Ovary (tissue), 9 donors: Measurements from ENCODE around the gene CDH20. TPM values are rescaled to one million over a fixed set of nuclear protein-coding genes. Genes with fewer than 3 reads are reported as not detected.

Experiments
- DNase-seq, 5 donors: peaks; one replicate each; pipeline ENCODE4 v3.0.0-alpha.2; 2019 to 2020
- H3K27ac ChIP-seq, 2 donors: fragments of 200-600 bp; one replicate each; pipeline versions ENCODE4 v1.5.1 to v1.8.0; 2019 to 2022
- H3K27me3 ChIP-seq: fragments of 200-600 bp; one replicate; pipeline ENCODE4 v1.8.0; 2022
- H3K36me3 ChIP-seq: fragments of 200-600 bp; sonication (generic); one replicate; pipeline ENCODE4 v1.5.1; 2019
- H3K4me1 ChIP-seq: one replicate; pipeline ENCODE4 v1.8.1; 2013; ENCODE audit warnings: mild to moderate bottlenecking, moderate library complexity; ENCODE audit not compliant: insufficient read depth
- H3K4me3 ChIP-seq: fragments of 200-600 bp; sonication (generic); one replicate; pipeline ENCODE4 v1.5.1; 2017
- H3K9me3 ChIP-seq, 2 donors: fragments of 200-600 bp in 1 of 2; sonication (generic) in 1 of 2; one replicate each; pipeline versions ENCODE4 v1.5.1 to v1.8.1; 2013 to 2019; ENCODE audit warnings: mild to moderate bottlenecking in 1 of 2, moderate library complexity in 1 of 2
- CTCF ChIP-seq, 3 donors: fragments of 450-650 bp in 2 of 3; fragments of 200-600 bp in 1 of 3; IDR thresholded peaks; one replicate each; pipeline versions ENCODE4 v1.5.1 to v1.8.0; 2016 to 2022; ENCODE audit warnings: antibody characterized with exemption in 3 of 3, mild to moderate bottlenecking in 1 of 3
- EP300 ChIP-seq: sonication (generic); formaldehyde crosslinking; IDR thresholded peaks from one replicate; pipeline ENCODE4 v1.6.1; 2017; ENCODE audit warnings: antibody characterized with exemption
- POLR2A ChIP-seq: fragments of 450-650 bp; IDR thresholded peaks from one replicate; pipeline ENCODE4 v1.6.1; 2017; ENCODE audit warnings: antibody characterized with exemption, mild to moderate bottlenecking, moderate library complexity
- WGBS, 3 donors: extraction: QIAGEN DNeasy Blood & Tissue Kit in 1 of 3; methylation state at CpG; one replicate each; pipeline versions ENCODE4 v1.1.5 to v1.1.7; 2013 to 2017; 5-methylcytosine and 5-hydroxymethylcytosine counted together
- intact Hi-C, 4 donors: fragments of 100-400 bp; cut with DNase I; formaldehyde crosslinking; loops; one replicate each; pipeline versions ENCODE4 v1.11.0 to v1.15.1; 2022 to 2023
- polyA plus RNA-seq, 2 donors: library from polyadenylated mRNA; stranded (reverse); fragments of 200-250 nt in 1 of 2; fragments of 350-450 nt in 1 of 2; fragmentation: Illumina TruSeq in 1 of 2; extraction: RNeasy Lipid Tissue Mini Kit (QIAGEN cat#74804) in 1 of 2; gene quantifications; one replicate each; pipeline ENCODE4 v1.2.3, GENCODE V29; 2013 to 2014
- total RNA-seq, 7 donors: library from RNA; depleted of rRNA in 2 of 7; stranded (reverse); fragments of >200 nt in 2 of 7; fragmentation: NEBNext Ultra II Directional in 3 of 7; extraction: Animal tissue kit (Norgen Biotek cat#: 25700) in 3 of 7; gene quantifications; one replicate each; pipeline versions ENCODE4 v1.1.0 to v1.2.4, GENCODE V29; 2016 to 2023
- donor health status: DM: no; HTN: no; CAD: no; lungs with moderate emphysema.
- donor health status: DM: no; HTN: no; CAD: no.
- donor health status: Bipolar disorder and iron deficiency.
- donor health status: DM: yes; HTN: yes; CAD: no.
- donor health status: DM: no; HTN: no; CAD: no.
- donor health status: DM: yes; HTN: yes; CAD: no.

Gene CDH20
- total and polyA plus RNA-seq, 9 donors = under 0.01 to 0.07 (median 0.04) TPM; not detected in 5

- no peak overlapping the region for H3K4me3 ChIP-seq
- 92 to 95% (median 93%) methylated on average over 4 of the region's 4 CpGs for WGBS, 3 donors
- no peak for DNase-seq
- H3K9me3 ChIP-seq = no peaks in the 10 kb centered on the region
- no peaks in the 10 kb centered on the region for H3K27me3 ChIP-seq
- H3K36me3 ChIP-seq = no peaks in the 10 kb centered on the region
- H3K4me1 ChIP-seq = no peaks in the 10 kb centered on the region
- TF ChIP-seq EP300 = no peak
- TF ChIP-seq POLR2A = no peak
- TF ChIP-seq CTCF (IDR thresholded peaks at IDR 0.05) = no peak
- intact Hi-C loops = no loop called here
- no peak overlapping the region for H3K27ac ChIP-seq
Measured at GRCh38 chr18:61572084-61572655, 238.9 kb downstream of the CDH20 start.

- 82 to 97% (median 95%) methylated on average over 1 of the region's 1 CpG for WGBS, 3 donors
- intact Hi-C loops = no loop called here
- no peak for DNase-seq
- TF ChIP-seq CTCF (IDR thresholded peaks at IDR 0.05) (no peak), POLR2A (no peak), EP300 (no peak)
- no peaks in the 10 kb centered on the region for H3K36me3 ChIP-seq
- no peaks in the 10 kb centered on the region for H3K27me3 ChIP-seq
- no peak overlapping the region for H3K4me3 ChIP-seq
- no peaks in the 10 kb centered on the region for H3K9me3 ChIP-seq
- no peaks in the 10 kb centered on the region for H3K4me1 ChIP-seq
- no peak overlapping the region for H3K27ac ChIP-seq
Measured at GRCh38 chr18:61572871-61573270, 239.6 kb downstream of the CDH20 start.

GRCh38 chr18:61574665-61575064 lies 241.4 kb downstream of the CDH20 start:
- H3K4me3 ChIP-seq = no peak overlapping the region
- H3K9me3 ChIP-seq = no peaks in the 10 kb centered on the region
- TF ChIP-seq CTCF (IDR thresholded peaks at IDR 0.05) (no peak), POLR2A (no peak), EP300 (no peak)
- no peaks in the 10 kb centered on the region for H3K4me1 ChIP-seq
- H3K27ac ChIP-seq = no peak overlapping the region
- no peaks in the 10 kb centered on the region for H3K27me3 ChIP-seq
- DNase-seq = no peak
- H3K36me3 ChIP-seq = no peaks in the 10 kb centered on the region
- intact Hi-C loops = no loop called here

GRCh38 chr18:61575419-61575818 lies 242.2 kb downstream of the CDH20 start:
- Histone ChIP-seq H3K4me1 (no peaks in the 10 kb centered on the region), H3K27ac (no peak overlapping the region), H3K27me3 (no peaks in the 10 kb centered on the region), H3K4me3 (no peak overlapping the region), H3K36me3 (no peaks in the 10 kb centered on the region), H3K9me3 (no peaks in the 10 kb centered on the region)
- no peak for DNase-seq
- TF ChIP-seq EP300 (no peak), POLR2A (no peak), CTCF (IDR thresholded peaks at IDR 0.05) (no peak)
- intact Hi-C loops = no loop called here
- 48 to 65% (median 54%) methylated on average over 3 of the region's 3 CpGs for WGBS, 3 donors
